ENCODE results near the gene COL4A6. TPM values are rescaled to one million over a fixed set of nuclear protein-coding genes. Genes with fewer than 3 reads are reported as not detected.
"Not testable (repeated sequence)": the region's sequence is repeated elsewhere in the genome, so short reads cannot be mapped to it uniquely, and the experiment has no call there.

Gene COL4A6
- total RNA-seq, 1 donor from 2014 or later, result not detected

GRCh38 chrX:108435261-108435660 lies 3.0 kb downstream of the COL4A6 start:
- Mint-ChIP-seq H3K9me3 (no peaks in the 10 kb centered on the region), H3K27me3 (peaks cover 20% of the 10 kb centered on the region), H3K27ac (no peak overlapping the region), H3K4me1 (no peaks in the 10 kb centered on the region), H3K36me3 (ENCODE audit: low read depth) (no peaks in the 10 kb centered on the region), H3K4me3 (no peak overlapping the region)
- intact Hi-C loops (cut with micrococcal nuclease), result no loop called here
- no peak for DNase-seq

GRCh38 chrX:108426262-108426661 lies 12.0 kb downstream of the COL4A6 start:
- DNase-seq, result no peak
- Mint-ChIP-seq H3K27ac (no peak overlapping the region), H3K4me3 (no peak overlapping the region), H3K4me1 (no peaks in the 10 kb centered on the region), H3K27me3 (no peaks in the 10 kb centered on the region), H3K36me3 (ENCODE audit: low read depth) (no peaks in the 10 kb centered on the region), H3K9me3 (no peaks in the 10 kb centered on the region)
- intact Hi-C loops (cut with micrococcal nuclease), result no loop called here

GRCh38 chrX:108420481-108420880 lies 17.7 kb downstream of the COL4A6 start:
- no peak for DNase-seq
- H3K27me3 Mint-ChIP-seq, result no peaks in the 10 kb centered on the region
- H3K4me1 Mint-ChIP-seq, result no peaks in the 10 kb centered on the region
- H3K27ac Mint-ChIP-seq, result no peak overlapping the region
- H3K4me3 Mint-ChIP-seq, result no peak overlapping the region
- intact Hi-C loops (cut with micrococcal nuclease), result no loop called here
- no peaks in the 10 kb centered on the region for H3K9me3 Mint-ChIP-seq
- H3K36me3 Mint-ChIP-seq (ENCODE audit: low read depth), result no peaks in the 10 kb centered on the region

- no peak for DNase-seq
- H3K4me3 Mint-ChIP-seq, result no peak overlapping the region
- no peaks in the 10 kb centered on the region for H3K4me1 Mint-ChIP-seq
- H3K27me3 Mint-ChIP-seq, result no peaks in the 10 kb centered on the region
- H3K27ac Mint-ChIP-seq, result no peak overlapping the region
- intact Hi-C loops (cut with micrococcal nuclease), result no loop called here
- no peaks in the 10 kb centered on the region for H3K9me3 Mint-ChIP-seq
- no peaks in the 10 kb centered on the region for H3K36me3 Mint-ChIP-seq (ENCODE audit: low read depth)
These were observed 18.8 kb downstream of the COL4A6 start for GRCh38 chrX:108419401-108419800.

GRCh38 chrX:108417257-108417656 lies 21.0 kb downstream of the COL4A6 start:
- Mint-ChIP-seq H3K9me3 (no peaks in the 10 kb centered on the region), H3K4me3 (no peak overlapping the region), H3K27ac (no peak overlapping the region), H3K4me1 (no peaks in the 10 kb centered on the region), H3K36me3 (ENCODE audit: low read depth) (no peaks in the 10 kb centered on the region), H3K27me3 (no peaks in the 10 kb centered on the region)
- intact Hi-C loops (cut with micrococcal nuclease), result no loop called here
- DNase-seq, result no peak

- Mint-ChIP-seq H3K4me3 (no peak overlapping the region), H3K4me1 (no peaks in the 10 kb centered on the region)
These were observed 22.3 kb downstream of the COL4A6 start for GRCh38 chrX:108415891-108416290.

GRCh38 chrX:108415146-108415545 lies 23.1 kb downstream of the COL4A6 start:
- H3K36me3 Mint-ChIP-seq (ENCODE audit: low read depth), result no peaks in the 10 kb centered on the region
- no peak overlapping the region for H3K4me3 Mint-ChIP-seq
- no peak overlapping the region for H3K27ac Mint-ChIP-seq
- H3K4me1 Mint-ChIP-seq, result no peaks in the 10 kb centered on the region
- H3K9me3 Mint-ChIP-seq, result no peaks in the 10 kb centered on the region
- intact Hi-C loops (cut with micrococcal nuclease), result no loop called here
- no peaks in the 10 kb centered on the region for H3K27me3 Mint-ChIP-seq
- no peak for DNase-seq

More at GRCh38 chrX:108415891-108416290, 22.3 kb downstream of the COL4A6 start:
- Mint-ChIP-seq H3K9me3 (no peaks in the 10 kb centered on the region), H3K27me3 (no peaks in the 10 kb centered on the region), H3K27ac (no peak overlapping the region), H3K36me3 (ENCODE audit: low read depth) (no peaks in the 10 kb centered on the region)
- intact Hi-C loops (cut with micrococcal nuclease), result no loop called here
- no peak for DNase-seq

- intact Hi-C loops (cut with micrococcal nuclease), result no loop called here
- H3K9me3 Mint-ChIP-seq, result no peaks in the 10 kb centered on the region
- H3K4me3 Mint-ChIP-seq, result no peak overlapping the region
- no peak overlapping the region for H3K27ac Mint-ChIP-seq
- no peak for DNase-seq
- H3K4me1 Mint-ChIP-seq, result no peaks in the 10 kb centered on the region
- no peaks in the 10 kb centered on the region for H3K36me3 Mint-ChIP-seq (ENCODE audit: low read depth)
- no peaks in the 10 kb centered on the region for H3K27me3 Mint-ChIP-seq
These were observed 25.4 kb downstream of the COL4A6 start for GRCh38 chrX:108412783-108413182.

- Mint-ChIP-seq H3K27me3 (no peaks in the 10 kb centered on the region), H3K4me3 (no peak overlapping the region), H3K27ac (no peak overlapping the region), H3K4me1 (no peaks in the 10 kb centered on the region), H3K36me3 (ENCODE audit: low read depth) (no peaks in the 10 kb centered on the region), H3K9me3 (no peaks in the 10 kb centered on the region)
- intact Hi-C loops (cut with micrococcal nuclease), result no loop called here
- DNase-seq, result no peak
These were observed 38.6 kb downstream of the COL4A6 start for GRCh38 chrX:108399418-108400165.

GRCh38 chrX:108397627-108398391 lies 40.4 kb downstream of the COL4A6 start:
- H3K27me3 Mint-ChIP-seq, result no peaks in the 10 kb centered on the region
- intact Hi-C loops (cut with micrococcal nuclease), result no loop called here
- no peak overlapping the region for H3K4me3 Mint-ChIP-seq
- H3K9me3 Mint-ChIP-seq, result no peaks in the 10 kb centered on the region
- no peak overlapping the region for H3K27ac Mint-ChIP-seq
- no peak for DNase-seq
- H3K36me3 Mint-ChIP-seq (ENCODE audit: low read depth), result no peaks in the 10 kb centered on the region
- H3K4me1 Mint-ChIP-seq, result no peaks in the 10 kb centered on the region

- intact Hi-C loops (cut with micrococcal nuclease), result no loop called here
- no peaks in the 10 kb centered on the region for H3K4me1 Mint-ChIP-seq
These were observed 41.2 kb downstream of the COL4A6 start for GRCh38 chrX:108396986-108397385.

GRCh38 chrX:108396188-108396891 lies 41.9 kb downstream of the COL4A6 start:
- no peaks in the 10 kb centered on the region for H3K4me1 Mint-ChIP-seq
- no peak overlapping the region for H3K27ac Mint-ChIP-seq
- no peak overlapping the region for H3K4me3 Mint-ChIP-seq
- H3K27me3 Mint-ChIP-seq, result no peaks in the 10 kb centered on the region
- DNase-seq, result no peak
- no peaks in the 10 kb centered on the region for H3K9me3 Mint-ChIP-seq
- H3K36me3 Mint-ChIP-seq (ENCODE audit: low read depth), result no peaks in the 10 kb centered on the region
- intact Hi-C loops (cut with micrococcal nuclease), result no loop called here

More at GRCh38 chrX:108396986-108397385, 41.2 kb downstream of the COL4A6 start:
- Mint-ChIP-seq H3K27ac (no peak overlapping the region), H3K9me3 (no peaks in the 10 kb centered on the region), H3K27me3 (no peaks in the 10 kb centered on the region), H3K36me3 (ENCODE audit: low read depth) (no peaks in the 10 kb centered on the region), H3K4me3 (no peak overlapping the region)
- no peak for DNase-seq

- H3K4me1 Mint-ChIP-seq; H3K4me3 Mint-ChIP-seq; H3K9me3 Mint-ChIP-seq; H3K36me3 Mint-ChIP-seq (ENCODE audit: low read depth); H3K27ac Mint-ChIP-seq; intact Hi-C loops (cut with micrococcal nuclease); H3K27me3 Mint-ChIP-seq; DNase-seq: not testable (repeated sequence)
These were observed 47.1 kb downstream of the COL4A6 start for GRCh38 chrX:108390976-108391717.

Measured in activated CD4-positive, alpha-beta T cell treated with anti-CD3 and anti-CD28 coated beads, Interleukin-2, amount 10 ng/mL, durations not matched to agents 24 days and 14 days (primary cell).